ENCODE data around the gene ARPC1B.
"Not testable (repeated sequence)": the region's sequence is repeated elsewhere in the genome, so short reads cannot be mapped to it uniquely, and the experiment has no call there.

ARPC1B gene

GRCh38 chr7:99387239-99387635, 12.7 kb downstream of the ARPC1B start:
- DNase-seq (ENCODE audit: low read depth in 3 of 3, low spot score in 1 of 3) = not testable (repeated sequence)

GRCh38 chr7:99387912-99388311, 13.4 kb downstream of the ARPC1B start:
- DNase-seq (ENCODE audit: low read depth in 3 of 3, low spot score in 1 of 3) = no peak

GRCh38 chr7:99389772-99390171, 15.2 kb downstream of the ARPC1B start:
- no peak for DNase-seq (ENCODE audit: low read depth in 3 of 3, low spot score in 1 of 3)

- DNase-seq (ENCODE audit: low read depth in 3 of 3, low spot score in 1 of 3) = no peak
Observed at GRCh38 chr7:99390941-99391602, 16.5 kb downstream of the ARPC1B start.

- no peak for DNase-seq (ENCODE audit: low read depth in 3 of 3, low spot score in 1 of 3)
Observed at GRCh38 chr7:99392046-99392445, 17.5 kb downstream of the ARPC1B start.

- peak in 2 of 3 donors; percentile 64 to 67 for DNase-seq (ENCODE audit: low read depth in 3 of 3, low spot score in 1 of 3)
Observed at GRCh38 chr7:99392659-99393354, 18.3 kb downstream of the ARPC1B start.

- no peak for DNase-seq (ENCODE audit: low read depth in 3 of 3, low spot score in 1 of 3)
Observed at GRCh38 chr7:99393355-99394187, 19.0 kb downstream of the ARPC1B start.

- no peak for DNase-seq (ENCODE audit: low read depth in 3 of 3, low spot score in 1 of 3)
Observed at GRCh38 chr7:99394188-99394502, 19.6 kb downstream of the ARPC1B start.

GRCh38 chr7:99395616-99396327, 21.2 kb downstream of the ARPC1B start:
- DNase-seq (ENCODE audit: low read depth in 3 of 3, low spot score in 1 of 3) = no peak

GRCh38 chr7:99396418-99397296, 22.1 kb downstream of the ARPC1B start:
- no peak for DNase-seq (ENCODE audit: low read depth in 3 of 3, low spot score in 1 of 3)

GRCh38 chr7:99397297-99397983, 22.9 kb downstream of the ARPC1B start:
- DNase-seq (ENCODE audit: low read depth in 3 of 3, low spot score in 1 of 3) = no peak

- DNase-seq (ENCODE audit: low read depth in 3 of 3, low spot score in 1 of 3) = no peak
Observed at GRCh38 chr7:99398891-99399445, 24.4 kb downstream of the ARPC1B start.

- no peak for DNase-seq (ENCODE audit: low read depth in 3 of 3, low spot score in 1 of 3)
Observed at GRCh38 chr7:99399597-99399996, 25.1 kb downstream of the ARPC1B start.

GRCh38 chr7:99402854-99403253, 28.3 kb downstream of the ARPC1B start:
- no peak for DNase-seq (ENCODE audit: low read depth in 3 of 3, low spot score in 1 of 3)

GRCh38 chr7:99403764-99404163, 29.2 kb downstream of the ARPC1B start:
- no peak for DNase-seq (ENCODE audit: low read depth in 3 of 3, low spot score in 1 of 3)

GRCh38 chr7:99404235-99404976, 29.9 kb downstream of the ARPC1B start:
- DNase-seq (ENCODE audit: low read depth in 3 of 3, low spot score in 1 of 3) = no peak

- DNase-seq (ENCODE audit: low read depth in 3 of 3, low spot score in 1 of 3) = no peak
Observed at GRCh38 chr7:99404977-99405320, 30.4 kb downstream of the ARPC1B start.

- no peak for DNase-seq (ENCODE audit: low read depth in 3 of 3, low spot score in 1 of 3)
Observed at GRCh38 chr7:99406557-99406956, 32.0 kb downstream of the ARPC1B start.

GRCh38 chr7:99407872-99408378, 33.4 kb downstream of the ARPC1B start:
- no peak for DNase-seq (ENCODE audit: low read depth in 3 of 3, low spot score in 1 of 3)

Measured in stimulated activated CD4-positive, alpha-beta T cell treated with anti-CD3 and anti-CD28 coated beads, TNF-alpha, amount 100 ng/mL, for 1 hour (primary cell).